ENCODE data around the gene C21orf58.

The C21orf58 gene

DNA sequence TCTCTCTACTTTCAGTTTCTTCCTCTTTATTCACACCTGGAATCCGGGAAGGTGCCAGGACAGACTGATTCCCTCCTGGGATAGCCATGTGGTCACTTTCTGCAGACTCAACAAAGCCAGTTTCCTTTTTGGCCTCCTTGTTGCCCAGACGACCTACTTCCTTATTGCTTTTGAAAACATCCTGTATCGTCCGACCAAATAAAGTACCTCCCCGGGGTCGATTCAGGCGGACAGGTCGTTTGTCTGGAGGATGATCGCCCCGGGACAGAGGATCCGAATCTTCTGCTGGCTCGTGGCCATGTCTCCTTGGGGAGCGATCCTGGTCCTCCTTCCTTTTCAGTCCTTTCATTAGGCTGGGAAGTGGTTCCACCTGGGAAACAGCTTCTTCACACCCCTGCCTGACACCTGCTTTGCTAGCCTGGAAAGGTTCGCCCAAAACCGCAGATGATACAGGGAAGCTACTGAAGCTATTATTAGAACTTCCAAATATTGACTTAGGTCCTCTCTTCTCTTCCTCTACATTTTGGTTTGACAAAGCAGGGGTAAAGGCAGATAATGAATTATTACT, 39.5 kb downstream of the C21orf58 start:
- TF ChIP-seq GATA2 (IDR thresholded peaks at IDR 0.05; ENCODE audit: low read depth, low read length) (no peak), GATA3 (IDR thresholded peaks at IDR 0.05; ENCODE audit: low read depth, low read length) (no peak)

- no peak for TF ChIP-seq GATA3 (IDR thresholded peaks at IDR 0.05; ENCODE audit: low read depth, low read length)
- no peak for TF ChIP-seq GATA2 (IDR thresholded peaks at IDR 0.05; ENCODE audit: low read depth, low read length)
Observed at GRCh38 chr21:46274797-46275390, 48.8 kb downstream of the C21orf58 start.

- TF ChIP-seq GATA3 (IDR thresholded peaks at IDR 0.05; ENCODE audit: low read depth, low read length) (no peak), GATA2 (IDR thresholded peaks at IDR 0.05; ENCODE audit: low read depth, low read length) (no peak)
Observed at GRCh38 chr21:46273341-46273740, 50.3 kb downstream of the C21orf58 start.

DNA sequence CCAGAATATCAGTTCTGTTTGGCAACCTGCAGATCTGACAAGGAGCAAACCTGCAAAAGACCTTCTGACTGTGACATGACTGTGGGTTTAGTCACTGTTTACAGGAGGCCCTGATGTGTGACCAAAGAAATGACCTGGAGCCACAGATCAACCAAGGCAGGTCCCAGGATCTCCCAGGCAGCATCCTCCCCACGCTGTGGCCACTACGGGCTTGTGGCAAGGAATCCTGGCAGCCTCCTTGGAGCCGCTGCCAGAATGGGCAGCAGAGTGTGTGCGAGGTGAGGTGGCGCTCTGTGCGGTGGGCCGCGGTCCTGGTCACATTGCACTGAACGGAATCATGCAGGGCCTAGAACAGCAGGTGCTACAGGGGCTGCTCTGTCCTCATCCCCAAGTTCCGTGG, 54.2 kb downstream of the C21orf58 start:
- no peak for TF ChIP-seq GATA2 (IDR thresholded peaks at IDR 0.05; ENCODE audit: low read depth, low read length)
- TF ChIP-seq GATA3 (IDR thresholded peaks at IDR 0.05; ENCODE audit: low read depth, low read length), result no peak

GRCh38 chr21:46268371-46268770, 55.3 kb downstream of the C21orf58 start:
- TF ChIP-seq GATA3 (IDR thresholded peaks at IDR 0.05; ENCODE audit: low read depth, low read length), result no peak
- no peak for TF ChIP-seq GATA2 (IDR thresholded peaks at IDR 0.05; ENCODE audit: low read depth, low read length)

DNA sequence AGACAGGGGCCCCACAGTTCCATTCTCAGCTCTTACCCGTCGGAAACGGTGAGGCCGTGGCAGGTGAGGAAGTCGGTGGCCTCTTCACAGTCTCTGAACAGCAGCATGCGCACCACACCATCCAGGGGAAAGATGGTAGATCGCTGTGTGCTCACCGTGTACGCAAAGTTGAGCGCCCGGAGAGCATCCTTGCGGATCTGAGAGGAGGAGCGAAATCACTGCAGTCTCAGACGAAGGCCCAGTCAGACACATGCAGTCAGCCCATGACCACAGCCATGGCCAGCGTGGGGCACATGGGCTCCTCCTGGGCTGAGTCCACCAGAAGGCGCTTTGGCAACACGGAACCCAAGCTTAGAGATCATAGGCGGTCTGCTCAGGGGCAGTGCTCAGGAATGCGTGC, 56.7 kb downstream of the C21orf58 start:
- TF ChIP-seq GATA2 (IDR thresholded peaks at IDR 0.05; ENCODE audit: low read depth, low read length) (no peak), GATA3 (IDR thresholded peaks at IDR 0.05; ENCODE audit: low read depth, low read length) (no peak)

- no peak for TF ChIP-seq GATA2 (IDR thresholded peaks at IDR 0.05; ENCODE audit: low read depth, low read length)
- no peak for TF ChIP-seq GATA3 (IDR thresholded peaks at IDR 0.05; ENCODE audit: low read depth, low read length)
Observed at GRCh38 chr21:46265736-46266525, 57.7 kb downstream of the C21orf58 start.

DNA sequence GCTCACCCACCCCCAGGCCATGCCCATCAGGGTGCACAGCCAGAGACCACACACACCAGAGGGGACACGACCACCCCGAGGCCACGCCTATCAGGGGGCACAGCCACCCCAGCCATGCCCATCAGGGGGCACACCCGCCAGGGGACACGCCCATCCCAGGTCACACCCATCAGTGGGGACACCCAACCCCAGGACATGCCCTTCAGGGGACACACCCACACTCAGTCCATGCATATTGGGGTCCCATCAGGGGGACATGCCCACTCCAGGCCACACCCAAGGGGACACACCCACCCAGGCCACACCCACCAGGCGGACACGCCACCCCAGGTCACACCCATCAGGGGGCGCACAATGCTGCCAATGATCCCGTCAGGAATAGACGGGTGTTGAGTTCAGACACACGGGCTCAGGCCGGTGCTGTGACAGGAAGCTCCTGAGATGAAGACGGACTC, 59.0 kb downstream of the C21orf58 start:
- TF ChIP-seq GATA3 (IDR thresholded peaks at IDR 0.05; ENCODE audit: low read depth, low read length) (no peak), GATA2 (IDR thresholded peaks at IDR 0.05; ENCODE audit: low read depth, low read length) (no peak)

GRCh38 chr21:46264046-46264689, 59.5 kb downstream of the C21orf58 start:
- no peak for TF ChIP-seq GATA3 (IDR thresholded peaks at IDR 0.05; ENCODE audit: low read depth, low read length)
- no peak for TF ChIP-seq GATA2 (IDR thresholded peaks at IDR 0.05; ENCODE audit: low read depth, low read length)

- TF ChIP-seq GATA2 (IDR thresholded peaks at IDR 0.05; ENCODE audit: low read depth, low read length), result no peak
- TF ChIP-seq GATA3 (IDR thresholded peaks at IDR 0.05; ENCODE audit: low read depth, low read length), result no peak
Observed at GRCh38 chr21:46256501-46256994, 67.1 kb downstream of the C21orf58 start.

GRCh38 chr21:46255758-46256337, 67.8 kb downstream of the C21orf58 start:
- TF ChIP-seq GATA2 (IDR thresholded peaks at IDR 0.05; ENCODE audit: low read depth, low read length), result no peak
- TF ChIP-seq GATA3 (IDR thresholded peaks at IDR 0.05; ENCODE audit: low read depth, low read length), result no peak

DNA sequence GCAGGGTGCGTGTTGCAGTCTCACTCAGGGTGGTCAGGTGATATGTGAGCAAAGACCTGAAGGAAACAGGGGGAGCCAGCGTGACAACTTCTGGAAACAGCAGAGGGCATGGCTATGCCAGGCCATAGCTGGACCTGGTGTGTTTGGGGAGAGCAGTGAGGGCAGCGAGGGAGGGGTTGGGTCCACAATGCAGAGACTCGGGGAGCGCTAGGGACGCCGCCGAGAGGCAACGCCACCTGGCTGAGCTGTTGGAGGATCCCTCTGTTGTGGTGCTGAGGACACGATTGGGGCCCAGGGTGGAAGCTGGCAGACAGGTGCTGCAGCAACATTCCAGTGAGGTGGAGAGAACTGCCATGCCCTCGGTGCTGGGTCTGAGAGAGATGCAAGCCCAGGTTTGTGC, 68.5 kb downstream of the C21orf58 start:
- TF ChIP-seq GATA2 (IDR thresholded peaks at IDR 0.05; ENCODE audit: low read depth, low read length) (no peak), GATA3 (IDR thresholded peaks at IDR 0.05; ENCODE audit: low read depth, low read length) (no peak)

- no peak for TF ChIP-seq GATA3 (IDR thresholded peaks at IDR 0.05; ENCODE audit: low read depth, low read length)
- TF ChIP-seq GATA2 (IDR thresholded peaks at IDR 0.05; ENCODE audit: low read depth, low read length), result no peak
Observed at GRCh38 chr21:46254208-46254975, 69.3 kb downstream of the C21orf58 start.
